GM23338 (cell line): ENCODE measurements around the gene HDDC3.

Experiments
- CTCF ChIP-seq, 2 experiments: fragments of 200-600 bp in 1 of 2; sonication (generic) in 1 of 2; conservative IDR thresholded peaks; 2 replicates each; pipeline versions ENCODE4 v1.5.1 to v1.6.1; 2016 to 2017; ENCODE audit warnings: antibody characterized with exemption in 2 of 2, low read depth in 2 of 2, mild to moderate bottlenecking in 2 of 2, moderate library complexity in 1 of 2
- POLR2AphosphoS5 ChIP-seq: IDR thresholded peaks from 2 replicates; pipeline ENCODE4 v1.6.1; 2016; ENCODE audit warnings: antibody characterized with exemption, low read depth

DNA sequence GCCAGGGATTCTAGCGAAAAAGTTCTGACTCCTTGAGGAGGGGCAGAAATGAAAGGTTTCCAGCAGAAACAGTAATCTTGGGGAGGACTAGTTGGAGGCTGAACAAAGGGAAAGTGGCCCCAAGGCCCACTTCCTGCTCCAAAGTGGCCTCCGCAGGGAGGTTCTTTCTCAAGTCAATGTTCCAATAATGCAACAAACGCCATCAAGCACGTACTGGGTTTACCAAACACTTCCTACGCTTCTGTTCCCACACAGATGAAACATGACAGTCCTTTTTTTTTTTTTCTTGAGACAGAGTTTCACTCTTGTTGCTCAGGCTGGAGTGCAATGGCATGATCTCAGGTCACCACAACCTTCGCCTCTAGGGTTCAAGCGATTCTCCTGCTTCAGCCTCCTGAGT lies 12.7 kb upstream of the HDDC3 start:
- TF ChIP-seq CTCF (conservative IDR thresholded peaks at IDR 0.05; ENCODE audit: low read depth in 2 of 2), result no peak
- TF ChIP-seq POLR2AphosphoS5, result no peak
